ENCODE measurements around the gene IL3.

DNA sequence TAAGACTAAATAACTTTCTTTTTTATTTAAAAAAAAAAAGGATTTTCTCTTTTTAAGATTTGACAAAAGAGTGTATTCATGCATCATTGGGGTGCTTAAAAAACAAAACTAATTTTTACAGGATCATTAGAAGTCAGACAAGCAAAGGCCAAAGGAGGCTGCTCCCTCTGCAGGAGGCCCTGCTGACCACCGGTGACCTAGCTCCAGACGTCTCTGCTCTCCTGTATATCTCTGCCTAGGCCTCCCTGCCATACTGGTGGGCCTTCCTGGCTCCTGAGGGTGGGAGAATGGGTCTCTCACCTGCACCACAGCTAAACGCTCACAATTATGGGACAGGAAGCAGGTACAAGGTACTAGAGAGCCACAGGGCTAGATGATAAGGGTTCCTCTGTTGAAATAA, 49.7 kb downstream of the IL3 start:
- TF ChIP-seq, protein P1, sequence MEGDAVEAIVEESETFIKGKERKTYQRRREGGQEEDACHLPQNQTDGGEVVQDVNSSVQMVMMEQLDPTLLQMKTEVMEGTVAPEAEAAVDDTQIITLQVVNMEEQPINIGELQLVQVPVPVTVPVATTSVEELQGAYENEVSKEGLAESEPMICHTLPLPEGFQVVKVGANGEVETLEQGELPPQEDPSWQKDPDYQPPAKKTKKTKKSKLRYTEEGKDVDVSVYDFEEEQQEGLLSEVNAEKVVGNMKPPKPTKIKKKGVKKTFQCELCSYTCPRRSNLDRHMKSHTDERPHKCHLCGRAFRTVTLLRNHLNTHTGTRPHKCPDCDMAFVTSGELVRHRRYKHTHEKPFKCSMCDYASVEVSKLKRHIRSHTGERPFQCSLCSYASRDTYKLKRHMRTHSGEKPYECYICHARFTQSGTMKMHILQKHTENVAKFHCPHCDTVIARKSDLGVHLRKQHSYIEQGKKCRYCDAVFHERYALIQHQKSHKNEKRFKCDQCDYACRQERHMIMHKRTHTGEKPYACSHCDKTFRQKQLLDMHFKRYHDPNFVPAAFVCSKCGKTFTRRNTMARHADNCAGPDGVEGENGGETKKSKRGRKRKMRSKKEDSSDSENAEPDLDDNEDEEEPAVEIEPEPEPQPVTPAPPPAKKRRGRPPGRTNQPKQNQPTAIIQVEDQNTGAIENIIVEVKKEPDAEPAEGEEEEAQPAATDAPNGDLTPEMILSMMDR (IDR thresholded peaks at IDR 0.05; ENCODE audit: insufficient read depth, low read length): no peak
- no peak for TF ChIP-seq GABPA (IDR thresholded peaks at IDR 0.05; ENCODE audit: low read depth)
- TF ChIP-seq, protein P2, sequence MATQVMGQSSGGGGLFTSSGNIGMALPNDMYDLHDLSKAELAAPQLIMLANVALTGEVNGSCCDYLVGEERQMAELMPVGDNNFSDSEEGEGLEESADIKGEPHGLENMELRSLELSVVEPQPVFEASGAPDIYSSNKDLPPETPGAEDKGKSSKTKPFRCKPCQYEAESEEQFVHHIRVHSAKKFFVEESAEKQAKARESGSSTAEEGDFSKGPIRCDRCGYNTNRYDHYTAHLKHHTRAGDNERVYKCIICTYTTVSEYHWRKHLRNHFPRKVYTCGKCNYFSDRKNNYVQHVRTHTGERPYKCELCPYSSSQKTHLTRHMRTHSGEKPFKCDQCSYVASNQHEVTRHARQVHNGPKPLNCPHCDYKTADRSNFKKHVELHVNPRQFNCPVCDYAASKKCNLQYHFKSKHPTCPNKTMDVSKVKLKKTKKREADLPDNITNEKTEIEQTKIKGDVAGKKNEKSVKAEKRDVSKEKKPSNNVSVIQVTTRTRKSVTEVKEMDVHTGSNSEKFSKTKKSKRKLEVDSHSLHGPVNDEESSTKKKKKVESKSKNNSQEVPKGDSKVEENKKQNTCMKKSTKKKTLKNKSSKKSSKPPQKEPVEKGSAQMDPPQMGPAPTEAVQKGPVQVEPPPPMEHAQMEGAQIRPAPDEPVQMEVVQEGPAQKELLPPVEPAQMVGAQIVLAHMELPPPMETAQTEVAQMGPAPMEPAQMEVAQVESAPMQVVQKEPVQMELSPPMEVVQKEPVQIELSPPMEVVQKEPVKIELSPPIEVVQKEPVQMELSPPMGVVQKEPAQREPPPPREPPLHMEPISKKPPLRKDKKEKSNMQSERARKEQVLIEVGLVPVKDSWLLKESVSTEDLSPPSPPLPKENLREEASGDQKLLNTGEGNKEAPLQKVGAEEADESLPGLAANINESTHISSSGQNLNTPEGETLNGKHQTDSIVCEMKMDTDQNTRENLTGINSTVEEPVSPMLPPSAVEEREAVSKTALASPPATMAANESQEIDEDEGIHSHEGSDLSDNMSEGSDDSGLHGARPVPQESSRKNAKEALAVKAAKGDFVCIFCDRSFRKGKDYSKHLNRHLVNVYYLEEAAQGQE (IDR thresholded peaks at IDR 0.05; ENCODE audit: insufficient replicate concordance, low read depth): no peak
